GM06990 (cell line): ENCODE data around the gene SLC10A7.

Experiments used
- DNase-seq: peaks from one replicate; pipeline ENCODE4 v3.0.0-alpha.2; 2011; ENCODE audit not compliant: insufficient read length; ENCODE audit errors: extremely low read depth
- H3K27me3 ChIP-seq: replicated peaks from 2 replicates; pipeline ENCODE4 v1.6.0; 2011; ENCODE audit warnings: low read length; ENCODE audit not compliant: control insufficient read depth, insufficient read depth
- H3K36me3 ChIP-seq: 2 replicates; pipeline ENCODE4 v1.5.1; 2011; ENCODE audit warnings: low read length; ENCODE audit not compliant: control insufficient read depth, insufficient read depth
- H3K4me3 ChIP-seq: replicated peaks from 2 replicates; pipeline ENCODE4 v1.5.1; 2011; ENCODE audit warnings: low read depth, mild to moderate bottlenecking, control low read depth, low read length
- TF ChIP-seq, protein P1 (sequence below): IDR thresholded peaks from 2 replicates; pipeline ENCODE4 v1.5.1; 2011; ENCODE audit warnings: low read length, control low read depth, mild to moderate bottlenecking, inconsistent platforms; ENCODE audit not compliant: insufficient read depth, poor library complexity, severe bottlenecking

Gene SLC10A7

DNA sequence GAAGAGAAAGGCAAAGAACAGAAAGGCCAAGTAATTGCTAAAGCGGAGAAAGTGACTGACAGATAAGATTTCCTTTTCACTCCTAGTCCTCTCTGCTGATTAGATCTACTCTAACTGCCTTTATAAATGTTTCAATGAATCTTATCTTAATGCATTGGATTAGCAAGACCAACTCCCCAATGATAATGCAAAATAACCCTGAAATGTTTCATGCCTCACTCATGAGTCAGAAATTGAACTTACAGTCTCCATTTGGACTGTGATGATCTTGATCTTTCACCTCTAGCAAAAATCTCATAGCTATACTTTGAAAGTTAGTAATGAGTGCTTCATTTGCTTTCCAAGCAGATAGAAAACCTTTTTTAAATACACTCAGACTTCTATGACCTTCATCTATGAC lies 26.5 kb downstream of the SLC10A7 start:
- no peak for DNase-seq
- Histone ChIP-seq H3K27me3 (no peaks in the 10 kb centered on the region), H3K36me3 (no peaks in the 10 kb centered on the region; the same call in 1 of the 2 replicates), H3K4me3 (no peak overlapping the region)
- TF ChIP-seq, protein P1, sequence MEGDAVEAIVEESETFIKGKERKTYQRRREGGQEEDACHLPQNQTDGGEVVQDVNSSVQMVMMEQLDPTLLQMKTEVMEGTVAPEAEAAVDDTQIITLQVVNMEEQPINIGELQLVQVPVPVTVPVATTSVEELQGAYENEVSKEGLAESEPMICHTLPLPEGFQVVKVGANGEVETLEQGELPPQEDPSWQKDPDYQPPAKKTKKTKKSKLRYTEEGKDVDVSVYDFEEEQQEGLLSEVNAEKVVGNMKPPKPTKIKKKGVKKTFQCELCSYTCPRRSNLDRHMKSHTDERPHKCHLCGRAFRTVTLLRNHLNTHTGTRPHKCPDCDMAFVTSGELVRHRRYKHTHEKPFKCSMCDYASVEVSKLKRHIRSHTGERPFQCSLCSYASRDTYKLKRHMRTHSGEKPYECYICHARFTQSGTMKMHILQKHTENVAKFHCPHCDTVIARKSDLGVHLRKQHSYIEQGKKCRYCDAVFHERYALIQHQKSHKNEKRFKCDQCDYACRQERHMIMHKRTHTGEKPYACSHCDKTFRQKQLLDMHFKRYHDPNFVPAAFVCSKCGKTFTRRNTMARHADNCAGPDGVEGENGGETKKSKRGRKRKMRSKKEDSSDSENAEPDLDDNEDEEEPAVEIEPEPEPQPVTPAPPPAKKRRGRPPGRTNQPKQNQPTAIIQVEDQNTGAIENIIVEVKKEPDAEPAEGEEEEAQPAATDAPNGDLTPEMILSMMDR, result no peak

DNA sequence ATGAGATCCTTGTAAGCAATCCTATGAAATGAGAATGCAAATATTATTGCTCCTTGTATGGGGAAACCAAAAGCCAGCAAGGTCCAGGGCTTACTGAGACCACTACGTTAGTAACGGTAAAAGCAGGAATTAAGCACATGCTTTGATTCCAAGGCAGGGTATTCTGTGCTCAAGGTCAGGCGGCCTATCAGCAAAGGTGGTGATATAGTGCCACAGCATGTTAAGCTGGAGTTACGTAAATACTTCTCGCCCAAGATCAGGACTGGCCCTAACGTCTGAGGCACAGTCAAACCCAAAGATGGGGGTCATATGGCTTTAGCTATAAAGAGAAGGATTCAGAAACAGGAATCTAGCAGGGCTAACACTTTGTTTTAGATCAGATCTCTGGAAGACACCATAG lies 27.6 kb downstream of the SLC10A7 start:
- TF ChIP-seq, protein P1, result no peak

DNA sequence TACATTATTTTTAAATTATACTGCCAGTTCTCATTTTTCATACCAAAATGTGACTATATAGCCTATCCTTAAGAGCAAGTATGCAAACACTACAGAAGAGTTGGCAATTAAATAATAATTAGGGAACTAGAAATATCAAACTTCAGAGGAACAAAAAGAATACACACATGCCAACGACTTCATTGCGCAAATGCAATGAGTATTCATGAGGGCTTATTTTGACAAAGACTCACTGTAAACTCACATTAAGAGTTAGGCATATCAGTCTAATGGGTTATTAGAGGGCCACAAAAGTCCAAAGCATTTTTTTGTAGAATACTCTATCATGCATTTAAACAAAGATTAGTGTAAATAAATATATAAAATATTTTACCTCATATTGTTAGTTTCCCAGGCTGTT lies 31.6 kb downstream of the SLC10A7 start:
- no peak for DNase-seq
- Histone ChIP-seq H3K36me3 (no peaks in the 10 kb centered on the region), H3K27me3 (no peaks in the 10 kb centered on the region), H3K4me3 (no peak overlapping the region)
- TF ChIP-seq, protein P1, result no peak

More for the DNA sequence above, 27.6 kb downstream of the SLC10A7 start:
- DNase-seq, result no peak
- Histone ChIP-seq H3K27me3 (no peaks in the 10 kb centered on the region), H3K36me3 (no peaks in the 10 kb centered on the region), H3K4me3 (no peak overlapping the region)

DNA sequence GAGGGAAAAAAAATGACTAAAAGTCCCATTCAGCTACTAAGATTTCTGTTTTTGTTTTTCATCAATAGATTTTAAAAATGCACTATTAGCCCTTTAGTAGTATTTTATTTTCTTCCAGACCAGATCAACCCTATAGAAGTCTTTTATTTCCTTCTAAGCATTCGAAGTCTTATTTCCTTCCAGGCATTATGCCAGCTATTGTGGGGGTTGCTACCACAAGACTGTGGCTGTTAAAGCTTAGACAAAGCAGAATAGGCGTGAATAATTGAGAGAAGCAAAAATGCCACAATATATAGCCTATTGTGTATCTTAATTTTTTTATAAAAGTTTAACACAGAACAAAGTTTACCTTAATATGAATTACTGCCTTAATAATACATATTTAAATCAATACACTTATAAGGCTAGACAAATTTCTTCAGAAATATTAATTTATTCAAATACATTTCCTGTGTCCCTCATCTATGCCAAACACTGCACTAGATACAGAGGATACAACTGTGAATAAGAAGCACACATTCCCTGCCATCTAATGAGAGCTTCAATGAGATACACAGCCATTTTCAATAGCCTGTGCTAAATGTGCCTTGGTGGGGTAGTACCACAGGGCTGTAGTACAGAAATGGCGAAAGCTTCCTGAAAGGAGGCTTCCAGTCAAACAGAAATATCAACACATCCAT lies 33.1 kb downstream of the SLC10A7 start:
- H3K36me3 ChIP-seq, result no peaks in the 10 kb centered on the region
- TF ChIP-seq, protein P1, result no peak
- H3K27me3 ChIP-seq, result no peaks in the 10 kb centered on the region
- no peak overlapping the region for H3K4me3 ChIP-seq
- DNase-seq, result no peak

DNA sequence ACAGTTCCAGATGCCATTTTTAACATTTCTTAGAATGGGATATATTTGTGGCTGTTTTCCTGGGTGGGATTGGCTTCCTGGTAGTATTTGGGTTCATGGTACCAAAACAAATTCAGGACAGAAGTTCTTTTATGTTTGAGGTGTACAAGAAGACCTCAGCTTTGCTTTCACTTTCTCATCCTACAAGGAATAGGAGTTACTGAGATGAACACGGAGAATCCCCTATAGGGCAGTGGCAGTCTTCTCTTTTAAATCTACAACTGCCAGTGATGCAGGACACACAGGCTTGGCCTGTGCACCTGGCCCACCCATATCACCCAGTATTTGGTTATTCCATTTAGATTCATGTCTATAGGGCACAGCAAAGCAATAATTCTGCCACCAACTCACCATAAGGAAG lies 35.2 kb downstream of the SLC10A7 start:
- no peak overlapping the region for H3K4me3 ChIP-seq
- DNase-seq, result no peak
- H3K27me3 ChIP-seq, result no peaks in the 10 kb centered on the region
- TF ChIP-seq, protein P1, result no peak
- H3K36me3 ChIP-seq, result no peaks in the 10 kb centered on the region

DNA sequence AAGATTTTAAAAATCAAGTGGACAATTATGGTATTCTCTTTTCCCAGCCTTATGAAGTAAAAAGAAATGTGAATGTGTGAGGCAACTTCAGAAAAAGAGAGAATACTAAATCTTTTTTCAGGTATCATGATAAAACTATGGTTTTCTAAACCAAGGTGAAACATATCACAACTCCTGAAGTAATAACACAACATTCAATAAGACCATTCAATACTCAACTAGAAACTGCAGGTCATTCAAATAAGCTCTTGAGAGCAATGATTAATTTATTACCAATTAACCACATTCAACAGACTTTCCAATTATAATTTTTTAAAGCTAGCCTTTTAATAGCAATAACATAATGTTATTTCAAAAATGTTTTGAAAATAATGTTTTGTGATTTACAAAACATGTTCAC lies 35.8 kb downstream of the SLC10A7 start:
- no peaks in the 10 kb centered on the region; the same call in 1 of the 2 replicates for H3K36me3 ChIP-seq
- no peak overlapping the region for H3K4me3 ChIP-seq
- TF ChIP-seq, protein P1, result no peak
- H3K27me3 ChIP-seq, result no peaks in the 10 kb centered on the region
- DNase-seq, result no peak
